Measurements from ENCODE around the gene TERT. TPM values are rescaled to one million over a fixed set of nuclear protein-coding genes. Genes with fewer than 3 reads are reported as not detected.
A peak's percentile ranks its signal among the peaks of the same experiment; 100 is the strongest.

Gene TERT
- total and polyA plus RNA-seq, 2 of the 13 experiments (the other 11 are each of a cell fraction or from before 2014, with no cell fraction given) = 4.3 to 5.9 TPM

DNA sequence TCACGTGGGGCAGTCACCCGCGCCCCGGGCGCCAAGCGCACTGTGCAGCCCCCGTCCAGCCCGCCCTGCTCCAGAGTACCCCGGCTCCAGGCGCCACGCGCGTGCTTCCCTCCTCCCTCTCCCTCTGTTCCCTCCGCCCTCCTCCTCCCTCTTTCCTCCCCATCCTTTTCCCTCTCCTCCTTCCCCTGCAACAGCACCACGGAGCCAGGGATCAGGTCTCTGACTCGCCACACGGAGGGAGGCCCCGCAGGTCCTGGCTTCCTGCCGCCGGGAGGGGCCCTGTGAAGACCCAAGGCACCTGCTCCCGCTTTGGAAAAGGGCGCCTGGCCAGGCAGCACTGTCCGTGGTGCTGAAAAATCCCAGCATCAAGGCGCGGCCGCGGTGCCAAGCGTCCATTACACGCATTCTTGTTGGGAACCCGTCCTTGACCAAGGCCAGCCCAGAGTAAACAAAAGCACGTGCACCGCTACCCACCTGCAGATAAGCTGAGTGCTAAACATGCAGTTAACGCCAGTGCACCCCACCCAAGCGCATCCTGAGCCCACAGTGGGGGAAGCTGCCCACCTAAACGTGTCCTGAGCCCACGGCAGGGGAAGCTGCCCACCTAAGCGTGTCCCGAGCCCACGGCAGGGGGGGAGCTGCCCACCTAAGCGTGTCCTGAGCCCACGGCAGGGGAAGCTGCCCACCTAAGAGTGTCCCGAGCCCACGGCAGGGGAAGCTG, 48.0 kb downstream of the TERT start (continued):
- TF ChIP-seq ZNF350 (CRISPR knock-in tag; IDR thresholded peaks at IDR 0.05; ENCODE audit: borderline replicate concordance, low read depth) = no peak; the same call in 1 of the 2 replicates
- TF ChIP-seq ZNF552 (CRISPR knock-in tag; IDR thresholded peaks at IDR 0.05; ENCODE audit: borderline replicate concordance) = no peak
- TF ChIP-seq NR2F1 (CRISPR knock-in tag; IDR thresholded peaks at IDR 0.05) = no peak
- no peak for TF ChIP-seq ZNF639 (CRISPR knock-in tag; conservative IDR thresholded peaks at IDR 0.05)
- no peak for TF ChIP-seq ZNF672 (CRISPR knock-in tag; IDR thresholded peaks at IDR 0.05)
- TF ChIP-seq ATF4 (CRISPR knock-in tag; IDR thresholded peaks at IDR 0.05) = no peak
- TF ChIP-seq DNMT1 (CRISPR knock-in tag; IDR thresholded peaks at IDR 0.05) = no peak
- no peak for TF ChIP-seq ZNF646 (CRISPR knock-in tag; IDR thresholded peaks at IDR 0.05)
- TF ChIP-seq ZNF761 (CRISPR knock-in tag; conservative IDR thresholded peaks at IDR 0.05) = no peak
- TF ChIP-seq ZNF777 (CRISPR knock-in tag; IDR thresholded peaks at IDR 0.05) = peak; percentile 58
- TF ChIP-seq KDM2A (CRISPR knock-in tag; IDR thresholded peaks at IDR 0.05; ENCODE audit: borderline replicate concordance, low read depth) = peak; percentile 67; the same call in 1 of the 2 replicates
- TF ChIP-seq HOXA5 (CRISPR knock-in tag; IDR thresholded peaks at IDR 0.05) = peak; percentile 96
- TF ChIP-seq, protein P1, sequence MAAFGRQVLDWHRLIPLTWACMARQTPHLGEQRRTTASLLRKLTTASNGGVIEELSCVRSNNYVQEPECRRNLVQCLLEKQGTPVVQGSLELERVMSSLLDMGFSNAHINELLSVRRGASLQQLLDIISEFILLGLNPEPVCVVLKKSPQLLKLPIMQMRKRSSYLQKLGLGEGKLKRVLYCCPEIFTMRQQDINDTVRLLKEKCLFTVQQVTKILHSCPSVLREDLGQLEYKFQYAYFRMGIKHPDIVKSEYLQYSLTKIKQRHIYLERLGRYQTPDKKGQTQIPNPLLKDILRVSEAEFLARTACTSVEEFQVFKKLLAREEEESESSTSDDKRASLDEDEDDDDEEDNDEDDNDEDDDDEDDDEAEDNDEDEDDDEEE (CRISPR knock-in tag; IDR thresholded peaks at IDR 0.05) = 0 out of 2 replicates have a peak, but pooled peaks have one; percentile 53
- TF ChIP-seq ZNF296 (CRISPR knock-in tag; conservative IDR thresholded peaks at IDR 0.05) = 0 out of 2 replicates have a peak, but pooled peaks have one; percentile 25
- TF ChIP-seq AHR (CRISPR knock-in tag; IDR thresholded peaks at IDR 0.05) = peak; percentile 69; the same call in 1 of the 2 replicates
- 0 out of 2 replicates have a peak, but pooled peaks have one; percentile 15 for TF ChIP-seq ZNF501 (CRISPR knock-in tag; IDR thresholded peaks at IDR 0.05)
- TF ChIP-seq ZMYM4 (CRISPR knock-in tag; IDR thresholded peaks at IDR 0.05) = no peak
- no peak for TF ChIP-seq ZNF740 (CRISPR knock-in tag; IDR thresholded peaks at IDR 0.05)
- TF ChIP-seq JDP2 (CRISPR knock-in tag; IDR thresholded peaks at IDR 0.05; ENCODE audit: borderline replicate concordance) = no peak
- TF ChIP-seq ZFP62 (CRISPR knock-in tag; IDR thresholded peaks at IDR 0.05) = no peak

Measured in HepG2 (cell line).